ENCODE measurements around the gene POLR2E. TPM values are rescaled to one million over a fixed set of nuclear protein-coding genes. Genes with fewer than 3 reads are reported as not detected.

POLR2E gene
- total RNA-seq, 1 donor: 70.2 TPM

DNA sequence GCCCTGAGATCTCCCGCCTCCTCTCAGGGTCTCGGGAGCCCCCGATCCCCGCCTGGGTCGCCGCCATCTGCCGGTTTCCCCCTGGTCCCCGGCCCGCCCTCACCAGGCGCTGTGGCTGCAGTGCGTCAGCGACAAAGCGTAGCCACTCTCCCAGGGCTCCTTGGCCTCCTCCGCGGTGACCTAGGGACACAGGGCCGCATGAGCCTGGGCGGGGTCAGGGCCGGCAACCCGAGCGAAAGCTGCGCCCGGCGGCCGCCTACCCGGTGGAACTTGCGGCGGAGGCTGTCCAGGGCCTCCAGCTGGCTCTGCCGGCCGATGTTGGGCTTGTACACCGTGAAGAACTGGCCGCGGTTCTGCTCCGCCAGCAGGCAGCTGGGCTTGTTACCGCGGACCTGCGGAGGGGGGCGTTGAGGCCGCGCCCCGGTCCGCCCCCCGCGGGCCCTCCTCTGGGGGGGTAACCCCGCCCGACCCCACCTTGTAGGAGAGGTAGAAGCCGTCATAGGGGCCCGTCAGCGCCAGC, 13.9 kb upstream of the POLR2E start:
- no peak overlapping the region for H2AFZ ChIP-seq (ENCODE audit: low read length)
- no peaks in the 10 kb centered on the region for H3K9me3 ChIP-seq (ENCODE audit: low read depth, low read length)
- H3K79me2 ChIP-seq (ENCODE audit: insufficient read depth, low read length): peaks cover 8% of the 10 kb centered on the region
- no peak overlapping the region for H3K27ac ChIP-seq (ENCODE audit: low read depth, low read length)
- no peak for DNase-seq (ENCODE audit: insufficient read length, low spot score, missing footprints)
- TF ChIP-seq, protein P1, sequence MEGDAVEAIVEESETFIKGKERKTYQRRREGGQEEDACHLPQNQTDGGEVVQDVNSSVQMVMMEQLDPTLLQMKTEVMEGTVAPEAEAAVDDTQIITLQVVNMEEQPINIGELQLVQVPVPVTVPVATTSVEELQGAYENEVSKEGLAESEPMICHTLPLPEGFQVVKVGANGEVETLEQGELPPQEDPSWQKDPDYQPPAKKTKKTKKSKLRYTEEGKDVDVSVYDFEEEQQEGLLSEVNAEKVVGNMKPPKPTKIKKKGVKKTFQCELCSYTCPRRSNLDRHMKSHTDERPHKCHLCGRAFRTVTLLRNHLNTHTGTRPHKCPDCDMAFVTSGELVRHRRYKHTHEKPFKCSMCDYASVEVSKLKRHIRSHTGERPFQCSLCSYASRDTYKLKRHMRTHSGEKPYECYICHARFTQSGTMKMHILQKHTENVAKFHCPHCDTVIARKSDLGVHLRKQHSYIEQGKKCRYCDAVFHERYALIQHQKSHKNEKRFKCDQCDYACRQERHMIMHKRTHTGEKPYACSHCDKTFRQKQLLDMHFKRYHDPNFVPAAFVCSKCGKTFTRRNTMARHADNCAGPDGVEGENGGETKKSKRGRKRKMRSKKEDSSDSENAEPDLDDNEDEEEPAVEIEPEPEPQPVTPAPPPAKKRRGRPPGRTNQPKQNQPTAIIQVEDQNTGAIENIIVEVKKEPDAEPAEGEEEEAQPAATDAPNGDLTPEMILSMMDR (IDR thresholded peaks at IDR 0.05; ENCODE audit: extremely low read depth, low read depth, low read length): no peak
- no peaks in the 10 kb centered on the region for H3K27me3 ChIP-seq (ENCODE audit: insufficient read depth, low read length)
- H3K4me3 ChIP-seq (ENCODE audit: insufficient read depth, low read length): no peak overlapping the region
- H4K20me1 ChIP-seq (ENCODE audit: insufficient read depth, low read length): peaks cover 53% of the 10 kb centered on the region
- H3K36me3 ChIP-seq (ENCODE audit: insufficient read depth, low read length): peaks cover 52% of the 10 kb centered on the region
- H3K4me1 ChIP-seq (ENCODE audit: insufficient read depth, low read length): peaks cover 10% of the 10 kb centered on the region
- no peak overlapping the region for H3K4me2 ChIP-seq (ENCODE audit: insufficient read depth, low read length)

DNA sequence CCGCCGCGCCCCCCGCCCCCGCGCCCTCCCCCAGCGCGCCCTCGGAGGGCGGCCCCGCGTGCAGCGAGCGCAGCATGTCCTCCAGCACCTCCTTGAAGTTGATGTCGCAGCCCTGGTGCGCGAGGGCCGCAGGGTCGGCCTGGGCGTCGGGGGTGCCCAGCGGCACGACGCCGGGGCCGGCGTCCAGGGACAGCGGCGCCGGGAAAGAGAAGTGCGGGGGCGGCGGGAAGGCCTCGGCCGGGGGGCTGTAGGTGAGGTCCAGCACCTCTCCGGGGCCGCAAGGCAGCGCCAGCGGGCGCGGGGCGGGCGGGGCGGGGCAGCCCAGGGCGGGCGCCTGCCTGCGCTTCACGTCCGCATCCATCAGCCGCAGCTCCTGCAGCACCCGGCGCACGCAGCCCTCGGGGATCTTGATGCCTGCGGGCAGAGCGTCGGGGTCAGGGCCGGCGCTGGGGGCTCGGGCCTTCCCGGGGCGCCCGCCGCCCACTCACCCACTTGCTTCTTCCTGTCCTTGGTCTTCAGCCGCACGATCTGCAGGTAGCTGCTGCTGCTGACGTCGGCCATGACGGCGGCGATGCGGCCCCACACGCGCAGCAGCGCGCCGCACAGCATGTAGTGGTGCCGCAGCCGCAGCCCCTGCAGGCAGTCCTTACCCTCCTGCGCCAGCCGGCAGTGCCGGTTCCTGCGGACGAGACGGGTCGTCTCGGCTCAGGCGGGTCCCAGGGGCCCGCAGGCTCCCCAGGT, 13.3 kb upstream of the POLR2E start:
- Histone ChIP-seq H3K4me1 (ENCODE audit: insufficient read depth, low read length) (peaks cover 8% of the 10 kb centered on the region), H3K27me3 (ENCODE audit: insufficient read depth, low read length) (no peaks in the 10 kb centered on the region), H3K9me3 (ENCODE audit: low read depth, low read length) (no peaks in the 10 kb centered on the region), H3K79me2 (ENCODE audit: insufficient read depth, low read length) (peaks cover 4% of the 10 kb centered on the region), H3K4me3 (ENCODE audit: insufficient read depth, low read length) (no peak overlapping the region), H3K4me2 (ENCODE audit: insufficient read depth, low read length) (no peak overlapping the region), H3K27ac (ENCODE audit: low read depth, low read length) (no peak overlapping the region), H2AFZ (ENCODE audit: low read length) (no peak overlapping the region), H3K36me3 (ENCODE audit: insufficient read depth, low read length) (peaks cover 46% of the 10 kb centered on the region), H4K20me1 (ENCODE audit: insufficient read depth, low read length) (peaks cover 47% of the 10 kb centered on the region)
- no peak for DNase-seq (ENCODE audit: insufficient read length, low spot score, missing footprints)
- TF ChIP-seq, protein P1 (IDR thresholded peaks at IDR 0.05; ENCODE audit: extremely low read depth, low read depth, low read length): no peak

DNA sequence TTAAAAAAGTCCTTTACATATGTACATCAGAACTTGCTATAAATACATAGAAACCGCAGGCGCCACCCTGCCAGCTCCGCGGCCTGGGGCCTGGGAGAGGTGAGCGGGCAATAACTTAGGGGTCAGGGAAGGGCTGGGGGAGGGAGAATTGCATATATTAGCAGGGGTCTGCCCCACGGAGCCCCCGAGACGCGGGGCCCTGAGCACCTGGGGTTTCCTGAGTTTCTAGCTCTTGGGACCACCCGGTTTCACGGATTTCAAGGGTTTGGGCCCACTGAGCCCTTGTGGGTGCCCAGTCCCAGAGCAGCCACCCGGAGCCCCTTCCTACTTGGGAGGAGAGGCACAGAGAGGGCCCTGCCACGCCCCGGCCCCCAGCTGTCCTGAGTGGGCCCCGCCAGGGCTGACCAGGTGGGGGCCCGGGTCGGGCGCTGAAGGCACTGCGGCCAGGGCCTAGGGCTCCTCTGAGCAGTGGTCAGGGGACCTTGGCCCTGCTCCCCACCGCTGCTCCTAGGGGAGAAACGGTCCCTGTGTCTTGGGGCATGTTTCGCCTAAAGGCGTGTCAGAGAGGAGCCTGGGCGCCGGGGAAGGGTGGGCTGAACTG, 12.6 kb upstream of the POLR2E start:
- Histone ChIP-seq H2AFZ (ENCODE audit: low read length) (no peak overlapping the region), H3K4me1 (ENCODE audit: insufficient read depth, low read length) (peaks cover 14% of the 10 kb centered on the region), H4K20me1 (ENCODE audit: insufficient read depth, low read length) (peaks cover 45% of the 10 kb centered on the region), H3K9me3 (ENCODE audit: low read depth, low read length) (no peaks in the 10 kb centered on the region), H3K27me3 (ENCODE audit: insufficient read depth, low read length) (no peaks in the 10 kb centered on the region), H3K27ac (ENCODE audit: low read depth, low read length) (no peak overlapping the region), H3K79me2 (ENCODE audit: insufficient read depth, low read length) (peaks cover 3% of the 10 kb centered on the region), H3K36me3 (ENCODE audit: insufficient read depth, low read length) (peaks cover 40% of the 10 kb centered on the region), H3K4me2 (ENCODE audit: insufficient read depth, low read length) (no peak overlapping the region), H3K4me3 (ENCODE audit: insufficient read depth, low read length) (no peak overlapping the region)
- TF ChIP-seq, protein P1 (IDR thresholded peaks at IDR 0.05; ENCODE audit: extremely low read depth, low read depth, low read length): no peak
- DNase-seq (ENCODE audit: insufficient read length, low spot score, missing footprints): no peak

Measured in osteoblast (primary cell).